CD14-positive monocyte (primary cell): ENCODE data around the gene KDM4C. TPM values are rescaled to one million over a fixed set of nuclear protein-coding genes. Genes with fewer than 3 reads are reported as not detected.

Source experiments
- DNase-seq, 3 donors: peaks; one replicate each; pipeline ENCODE4 v3.0.0-alpha.2; 2011 to 2022
- H2AFZ ChIP-seq: 2 replicates; pipeline ENCODE4 v1.6.0; 2012; ENCODE audit warnings: mild to moderate bottlenecking, low read depth, low read length, inconsistent platforms; ENCODE audit not compliant: insufficient read depth, poor library complexity, severe bottlenecking
- H3K27ac ChIP-seq, 2 donors: 1 replicate in 1 of 2; 2 replicates in 1 of 2; pipeline ENCODE4 v1.5.1; 2012 to 2013; ENCODE audit warnings: low read length in 2 of 2, control low read depth in 1 of 2, inconsistent platforms in 1 of 2, low read depth in 1 of 2, mild to moderate bottlenecking in 1 of 2
- H3K27me3 ChIP-seq, 2 donors: one replicate each; pipeline versions ENCODE4 v1.6.0 to v1.6.1; 2011 to 2013; ENCODE audit warnings: low read length in 2 of 2; ENCODE audit not compliant: control insufficient read depth in 2 of 2, insufficient read depth in 2 of 2
- H3K36me3 ChIP-seq, 2 donors: replicated peaks in 1 of 2; 1 replicate in 1 of 2; 2 replicates in 1 of 2; pipeline versions ENCODE4 v1.5.1 to v1.6.1; 2012 to 2013; ENCODE audit warnings: low read length in 2 of 2, control low read depth in 1 of 2, inconsistent platforms in 1 of 2, mild to moderate bottlenecking in 1 of 2; ENCODE audit not compliant: insufficient read depth in 2 of 2, control insufficient read depth in 1 of 2
- H3K4me1 ChIP-seq, 2 donors: 1 replicate in 1 of 2; 2 replicates in 1 of 2; pipeline versions ENCODE4 v1.5.1 to v1.6.1; 2012 to 2013; ENCODE audit warnings: low read length in 2 of 2, control low read depth in 1 of 2, inconsistent platforms in 1 of 2, mild to moderate bottlenecking in 1 of 2, moderate library complexity in 1 of 2; ENCODE audit not compliant: insufficient read depth in 2 of 2, control insufficient read depth in 1 of 2
- H3K4me2 ChIP-seq: replicated peaks from 2 replicates; pipeline ENCODE3; 2012; ENCODE audit warnings: low read length, moderate library complexity, mild to moderate bottlenecking; ENCODE audit not compliant: poor library complexity, severe bottlenecking; ENCODE audit errors: extremely low read depth
- H3K4me3 ChIP-seq, 3 experiments: fragments of 200-600 bp in 1 of 3; sonication (generic) in 1 of 3; replicated peaks in 1 of 3; 1 replicate in 2 of 3; 2 replicates in 1 of 3; pipeline ENCODE4 v1.5.1; 2011 to 2013; ENCODE audit warnings: low read length in 3 of 3, mild to moderate bottlenecking in 3 of 3, control low read depth in 2 of 3, low read depth in 2 of 3, inconsistent platforms in 1 of 3, moderate library complexity in 1 of 3
- H3K79me2 ChIP-seq: 2 replicates; pipeline ENCODE4 v1.6.0; 2012; ENCODE audit warnings: mild to moderate bottlenecking, control low read depth, inconsistent platforms, low read length, moderate library complexity; ENCODE audit not compliant: insufficient read depth
- H3K9ac ChIP-seq: 2 replicates; pipeline ENCODE4 v1.6.0; 2017; ENCODE audit warnings: low read length, mild to moderate bottlenecking; ENCODE audit not compliant: insufficient read depth, poor library complexity, severe bottlenecking
- H3K9me3 ChIP-seq, 2 donors: replicated peaks in 1 of 2; 1 replicate in 1 of 2; 2 replicates in 1 of 2; pipeline versions ENCODE4 v1.5.1 to v1.6.1; 2012 to 2013; ENCODE audit warnings: low read length in 2 of 2, control low read depth in 1 of 2; ENCODE audit not compliant: control insufficient read depth in 1 of 2, insufficient read depth in 1 of 2
- H4K20me1 ChIP-seq: 2 replicates; pipeline ENCODE4 v1.6.0; 2012; ENCODE audit warnings: mild to moderate bottlenecking, low read length, control low read depth, moderate library complexity; ENCODE audit not compliant: insufficient read depth
- H3K27ac Mint-ChIP-seq, 7 donors: one replicate each; pipeline ENCODE4 v1.8.0; 2020; ENCODE audit warnings: mild to moderate bottlenecking in 7 of 7, mixed read lengths in 7 of 7, moderate library complexity in 6 of 7, inconsistent platforms in 2 of 7
- H3K27me3 Mint-ChIP-seq, 3 donors: one replicate each; pipeline ENCODE4 v1.8.0; 2021 to 2022; ENCODE audit warnings: low read depth in 3 of 3, mild to moderate bottlenecking in 3 of 3, mixed read lengths in 3 of 3, moderate library complexity in 3 of 3, inconsistent platforms in 1 of 3
- H3K36me3 Mint-ChIP-seq, 2 donors: one replicate each; pipeline ENCODE4 v1.8.0; 2020; ENCODE audit warnings: mixed read lengths in 2 of 2, inconsistent platforms in 1 of 2, mild to moderate bottlenecking in 1 of 2
- H3K4me1 Mint-ChIP-seq: one replicate; pipeline ENCODE4 v1.8.0; 2020; ENCODE audit warnings: mild to moderate bottlenecking, mixed read lengths
- H3K4me3 Mint-ChIP-seq, 2 donors: one replicate each; pipeline ENCODE4 v1.8.0; 2020; ENCODE audit warnings: mild to moderate bottlenecking in 2 of 2, mixed read lengths in 2 of 2, moderate library complexity in 1 of 2
- H3K9me3 Mint-ChIP-seq, 7 donors: one replicate each; pipeline ENCODE4 v1.8.0; 2020 to 2022; ENCODE audit warnings: mixed read lengths in 7 of 7, mild to moderate bottlenecking in 6 of 7, moderate library complexity in 6 of 7, inconsistent platforms in 2 of 7
- CTCF ChIP-seq: fragments of 200-600 bp; IDR thresholded peaks from one replicate; pipeline ENCODE4 v1.8.0; 2022; ENCODE audit warnings: antibody characterized with exemption, mild to moderate bottlenecking
- WGBS: methylation state at CpG from one replicate; pipeline ENCODE4 v1.1.5; 2013; ENCODE audit warnings: missing lambda C conversion rate; ENCODE audit not compliant: insufficient coverage; 5-methylcytosine and 5-hydroxymethylcytosine counted together
- intact Hi-C, 2 donors: fragments of 100-400 bp; cut with micrococcal nuclease; formaldehyde crosslinking; loops; one replicate each; pipeline versions ENCODE4 v1.15.0 to v1.15.1; 2023
- polyA plus RNA-seq, 3 donors: library from polyadenylated mRNA; depleted of rRNA in 1 of 3; unstranded in 2 of 3; stranded (reverse) in 1 of 3; fragments of 300-500 nt in 2 of 3; fragments of >200 nt in 1 of 3; fragmentation: Illumina TruSeq in 2 of 3; gene quantifications; 1 replicate in 2 of 3; 2 replicates in 1 of 3; pipeline ENCODE4 v1.2.3, GENCODE V29; 2012 to 2021

The KDM4C gene
- polyA plus RNA-seq, 3 donors: 15.2 to 36.2 (median 17.1) TPM

DNA sequence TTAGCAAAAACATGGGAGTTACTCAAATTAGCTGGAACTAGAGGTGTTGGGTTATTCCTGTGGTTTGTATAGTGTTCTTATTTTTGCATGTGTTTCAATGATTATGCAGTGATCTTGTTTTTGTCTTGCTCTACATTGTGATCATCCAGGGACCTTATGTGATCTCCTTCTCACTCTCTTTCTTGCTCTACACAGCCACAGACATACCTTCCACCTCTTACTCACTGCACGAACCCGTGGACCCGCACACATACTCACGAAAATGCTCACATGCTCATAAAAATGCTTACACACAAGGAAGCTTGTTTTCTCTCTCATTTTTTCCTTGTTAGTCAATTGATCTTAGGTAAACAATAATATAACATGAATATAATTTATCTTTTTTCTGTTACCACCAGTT lies 187.1 kb downstream of the KDM4C start:
- H3K9ac ChIP-seq: no peak overlapping the region
- peaks cover 0 to 4% of the 10 kb centered on the region in 2 donors for H3K9me3 ChIP-seq
- no peak overlapping the region for H3K4me3 ChIP-seq
- Mint-ChIP-seq H3K27ac (no peak overlapping the region), H3K4me1 (peaks cover 45% of the 10 kb centered on the region), H3K9me3 (peaks cover 0 to 11% (median 3%) of the 10 kb centered on the region in 7 donors), H3K27me3 (no peaks in the 10 kb centered on the region), H3K4me3 (no peak overlapping the region), H3K36me3 (peaks cover 24 to 40% of the 10 kb centered on the region in 2 donors)
- TF ChIP-seq CTCF: no peak
- no peaks in the 10 kb centered on the region for H3K27me3 ChIP-seq
- no peak overlapping the region for H3K27ac ChIP-seq
- no peak overlapping the region for H2AFZ ChIP-seq
- H4K20me1 ChIP-seq: peaks cover 17% of the 10 kb centered on the region
- no CpG with 5 or more reads among the region's 4 CpGs for WGBS
- H3K4me1 ChIP-seq: peaks cover 0 to 5% of the 10 kb centered on the region in 2 donors
- H3K36me3 ChIP-seq: peaks cover 0 to 8% of the 10 kb centered on the region in 2 donors
- no peak overlapping the region for H3K4me2 ChIP-seq
- no peaks in the 10 kb centered on the region for H3K79me2 ChIP-seq
- DNase-seq: no peak
- intact Hi-C loops: no loop called here

- no peak overlapping the region for H3K4me2 ChIP-seq
- Mint-ChIP-seq H3K36me3 (peaks cover 20 to 39% of the 10 kb centered on the region in 2 donors), H3K27me3 (no peaks in the 10 kb centered on the region), H3K4me3 (no peak overlapping the region), H3K27ac (no peak overlapping the region), H3K4me1 (peaks cover 41% of the 10 kb centered on the region), H3K9me3 (peaks cover 0 to 11% (median 3%) of the 10 kb centered on the region in 7 donors)
- no peak overlapping the region for H3K9ac ChIP-seq
- intact Hi-C loops: no loop called here
- TF ChIP-seq CTCF: no peak
- peaks cover 0 to 8% of the 10 kb centered on the region in 2 donors for H3K36me3 ChIP-seq
- H3K4me1 ChIP-seq: peaks cover 0 to 5% of the 10 kb centered on the region in 2 donors
- H3K27me3 ChIP-seq: no peaks in the 10 kb centered on the region
- no peak overlapping the region for H2AFZ ChIP-seq
- H3K79me2 ChIP-seq: no peaks in the 10 kb centered on the region
- no peak overlapping the region for H3K27ac ChIP-seq
- peaks cover 14% of the 10 kb centered on the region for H4K20me1 ChIP-seq
- no peak overlapping the region for H3K4me3 ChIP-seq
- no peak for DNase-seq
- H3K9me3 ChIP-seq: peaks cover 0 to 4% of the 10 kb centered on the region in 2 donors
Observed at GRCh38 chr9:6945816-6946215, 188.0 kb downstream of the KDM4C start.
